ENCODE measurements around the gene NIP7.

DNA sequence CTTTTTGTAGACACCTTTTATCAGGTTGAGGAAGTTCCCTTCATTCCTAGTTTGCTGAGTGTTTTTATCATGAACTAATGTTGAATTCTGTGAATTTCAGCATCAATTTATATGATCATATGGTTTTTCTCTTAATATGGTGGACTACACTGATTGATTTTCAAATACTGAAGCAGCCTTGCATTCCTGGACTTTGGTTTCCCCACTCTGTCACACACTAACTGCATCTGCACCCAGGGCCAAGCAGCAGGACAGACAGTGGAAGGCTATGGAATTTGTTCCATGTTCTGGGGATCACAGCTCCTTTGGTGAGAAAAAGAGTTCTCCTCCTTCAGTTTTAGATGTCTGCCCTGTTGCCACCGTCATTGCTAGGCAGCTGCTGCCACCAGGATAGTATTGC is 38.5 kb downstream of the NIP7 start:
- TF ChIP-seq, protein P1, sequence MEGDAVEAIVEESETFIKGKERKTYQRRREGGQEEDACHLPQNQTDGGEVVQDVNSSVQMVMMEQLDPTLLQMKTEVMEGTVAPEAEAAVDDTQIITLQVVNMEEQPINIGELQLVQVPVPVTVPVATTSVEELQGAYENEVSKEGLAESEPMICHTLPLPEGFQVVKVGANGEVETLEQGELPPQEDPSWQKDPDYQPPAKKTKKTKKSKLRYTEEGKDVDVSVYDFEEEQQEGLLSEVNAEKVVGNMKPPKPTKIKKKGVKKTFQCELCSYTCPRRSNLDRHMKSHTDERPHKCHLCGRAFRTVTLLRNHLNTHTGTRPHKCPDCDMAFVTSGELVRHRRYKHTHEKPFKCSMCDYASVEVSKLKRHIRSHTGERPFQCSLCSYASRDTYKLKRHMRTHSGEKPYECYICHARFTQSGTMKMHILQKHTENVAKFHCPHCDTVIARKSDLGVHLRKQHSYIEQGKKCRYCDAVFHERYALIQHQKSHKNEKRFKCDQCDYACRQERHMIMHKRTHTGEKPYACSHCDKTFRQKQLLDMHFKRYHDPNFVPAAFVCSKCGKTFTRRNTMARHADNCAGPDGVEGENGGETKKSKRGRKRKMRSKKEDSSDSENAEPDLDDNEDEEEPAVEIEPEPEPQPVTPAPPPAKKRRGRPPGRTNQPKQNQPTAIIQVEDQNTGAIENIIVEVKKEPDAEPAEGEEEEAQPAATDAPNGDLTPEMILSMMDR (conservative IDR thresholded peaks at IDR 0.05; ENCODE audit: low read depth, low read length): no peak
- no peak for TF ChIP-seq EZH2phosphoT487 (IDR thresholded peaks at IDR 0.05; ENCODE audit: borderline replicate concordance, low read length)
- TF ChIP-seq EZH2 (IDR thresholded peaks at IDR 0.05; ENCODE audit: low read length, unreplicated experiment): no peak
